GM18508 (cell line): ENCODE measurements around the gene LOXL1.

Experiments
- ATAC-seq: cut with Tn5 transposase; IDR thresholded peaks from one replicate; pipeline ENCODE4 v1.9.1; 2021; ENCODE audit warnings: moderate number of reproducible peaks; ENCODE audit not compliant: insufficient read depth, unreplicated experiment

LOXL1 gene

GRCh38 chr15:73897441-73898261, 28.6 kb upstream of the LOXL1 start:
- no peak for ATAC-seq

- ATAC-seq, result no peak
Measured at GRCh38 chr15:73899197-73900094, 26.8 kb upstream of the LOXL1 start.

DNA sequence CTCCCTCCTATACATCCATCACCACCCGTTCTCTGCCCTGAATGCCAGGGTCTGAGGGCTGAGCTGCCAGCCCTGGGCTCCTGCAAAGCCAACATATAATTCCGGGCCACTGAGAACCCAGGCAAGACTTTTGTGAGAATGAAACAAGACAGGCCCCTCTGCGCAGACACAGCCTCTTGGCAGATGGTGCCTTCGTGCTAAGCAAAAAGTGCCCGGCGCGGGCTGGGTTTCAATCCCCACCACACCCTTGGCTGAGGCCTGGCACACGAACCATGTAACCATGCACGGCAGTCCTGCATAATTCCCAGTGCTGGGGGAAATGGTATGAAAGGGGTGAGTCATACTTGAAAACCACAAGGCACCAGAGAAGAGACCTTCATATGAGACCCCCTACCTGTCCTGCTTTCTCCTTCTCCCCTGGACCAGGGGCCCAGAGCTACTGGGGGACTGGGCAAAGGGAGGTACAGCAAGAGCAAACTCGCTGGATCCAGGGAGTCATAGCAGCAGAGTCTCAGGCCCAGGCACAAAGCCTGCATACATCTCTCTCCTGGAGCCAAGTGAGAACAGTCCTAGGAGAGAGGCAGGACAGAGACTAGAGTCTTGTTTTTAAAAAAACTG, 26.1 kb upstream of the LOXL1 start:
- ATAC-seq, result no peak

DNA sequence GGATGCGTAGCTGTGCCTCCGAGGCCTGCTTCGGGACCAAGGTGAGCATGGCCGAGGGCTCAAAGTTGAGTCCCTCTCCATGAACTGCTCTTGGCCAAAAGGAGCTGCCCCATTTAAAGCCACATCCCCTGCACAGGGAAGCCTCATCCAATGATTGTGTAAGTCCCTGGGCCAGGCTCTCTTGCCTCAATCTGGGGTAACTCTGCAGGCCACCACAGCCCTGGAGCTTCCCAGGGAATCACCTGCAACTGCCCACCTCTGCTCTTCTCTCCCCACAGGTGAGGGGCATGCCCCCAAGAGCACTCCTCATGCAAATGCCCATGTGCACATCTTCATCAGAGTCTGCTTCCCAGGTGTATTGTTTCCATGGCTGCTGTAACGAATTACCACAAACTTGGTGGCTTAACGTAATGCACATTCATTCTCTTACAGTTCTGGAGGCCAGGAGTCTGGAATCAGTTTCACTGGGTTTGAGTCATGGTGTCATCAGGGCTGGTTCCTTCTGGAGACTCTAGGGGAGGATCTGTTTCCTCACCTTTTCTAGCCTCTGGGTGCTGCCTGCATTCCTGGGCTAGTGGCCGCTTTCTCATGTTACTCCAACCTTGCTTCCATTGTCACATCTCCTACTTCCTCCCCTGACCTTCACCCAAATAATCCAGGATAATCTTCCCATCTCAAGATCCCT, 25.0 kb upstream of the LOXL1 start:
- ATAC-seq, result no peak

DNA sequence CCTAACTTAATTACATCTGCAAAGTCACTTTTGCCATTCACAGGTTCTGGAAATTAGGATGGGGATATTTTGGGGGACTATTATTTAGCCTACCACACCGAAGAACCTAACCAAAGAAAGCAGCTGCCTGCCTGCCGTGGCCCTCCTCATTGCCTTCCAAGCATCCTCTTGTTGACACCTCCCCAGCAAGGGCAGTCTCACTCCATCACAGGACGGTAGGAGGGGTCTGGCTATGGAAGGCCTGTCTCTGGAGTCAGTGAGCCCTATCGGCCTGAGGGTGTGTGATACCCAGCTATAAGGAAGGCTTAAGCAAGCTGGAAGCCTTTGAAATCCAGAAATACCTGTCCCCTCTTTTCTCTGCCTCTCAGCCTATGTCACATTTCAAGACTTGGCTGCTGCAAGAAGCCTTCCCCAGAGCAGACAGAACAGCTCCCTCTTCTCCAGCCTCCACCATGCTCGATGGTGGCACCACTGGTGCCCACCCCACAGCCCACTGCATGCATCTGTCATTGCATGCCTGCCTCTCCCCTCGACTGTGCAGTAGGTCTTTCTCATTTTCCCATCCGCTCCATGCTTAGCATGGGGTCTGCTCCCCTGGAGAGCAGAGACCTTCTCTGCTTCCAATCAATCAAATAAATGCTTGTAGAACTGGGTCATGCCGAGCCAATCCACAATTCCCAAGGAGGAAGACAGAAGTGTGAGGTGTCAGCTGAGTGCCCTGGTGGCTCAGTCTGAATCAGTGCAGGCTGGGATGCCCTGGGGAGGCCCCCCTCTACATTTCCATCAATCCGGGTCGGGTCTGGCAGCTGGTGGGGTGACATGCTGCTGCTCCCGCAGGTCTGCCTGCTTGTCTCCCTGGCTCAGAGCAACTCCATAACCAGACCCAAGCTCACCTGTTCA, 23.9 kb upstream of the LOXL1 start:
- ATAC-seq, result no peak

DNA sequence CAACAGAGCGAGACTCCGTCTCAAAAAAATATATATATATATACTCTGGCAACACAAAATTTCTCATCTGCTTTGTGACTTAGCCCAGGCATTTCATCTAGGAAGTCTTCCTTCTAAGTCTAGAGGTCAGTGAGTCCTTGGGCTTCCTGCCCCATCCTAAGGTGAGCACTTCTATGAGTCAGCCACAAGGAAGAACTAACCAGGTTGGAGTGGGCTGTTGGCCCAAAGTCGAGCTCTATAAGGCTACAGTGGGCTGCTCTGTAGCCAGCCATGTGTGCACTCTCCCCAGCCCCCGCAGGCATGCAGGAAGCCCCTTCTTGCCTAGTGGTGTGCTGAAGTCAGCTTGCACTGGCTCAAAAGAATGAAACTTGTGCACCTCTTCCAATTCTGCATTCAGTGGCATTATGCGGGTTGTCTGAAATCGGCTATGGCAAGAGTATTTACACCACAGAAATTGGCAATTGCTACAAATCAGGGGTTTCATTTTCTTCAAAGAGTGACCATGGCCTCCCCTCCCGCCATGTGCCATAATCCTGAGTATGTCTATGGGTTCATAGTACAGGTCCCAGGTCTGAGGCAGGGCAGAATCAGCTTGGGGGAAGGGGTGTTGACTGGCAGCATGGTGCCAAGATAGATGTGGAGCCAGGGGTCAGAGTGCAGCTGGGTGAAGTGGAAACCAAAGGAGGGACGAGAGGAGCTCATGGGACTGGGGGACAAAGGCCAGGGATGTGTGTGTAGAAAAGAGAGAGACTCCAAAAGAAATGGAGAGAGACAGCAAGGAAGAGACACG, 22.0 kb upstream of the LOXL1 start:
- ATAC-seq, result no peak

- ATAC-seq, result no peak
Measured at GRCh38 chr15:73905225-73905827, 20.9 kb upstream of the LOXL1 start.

DNA sequence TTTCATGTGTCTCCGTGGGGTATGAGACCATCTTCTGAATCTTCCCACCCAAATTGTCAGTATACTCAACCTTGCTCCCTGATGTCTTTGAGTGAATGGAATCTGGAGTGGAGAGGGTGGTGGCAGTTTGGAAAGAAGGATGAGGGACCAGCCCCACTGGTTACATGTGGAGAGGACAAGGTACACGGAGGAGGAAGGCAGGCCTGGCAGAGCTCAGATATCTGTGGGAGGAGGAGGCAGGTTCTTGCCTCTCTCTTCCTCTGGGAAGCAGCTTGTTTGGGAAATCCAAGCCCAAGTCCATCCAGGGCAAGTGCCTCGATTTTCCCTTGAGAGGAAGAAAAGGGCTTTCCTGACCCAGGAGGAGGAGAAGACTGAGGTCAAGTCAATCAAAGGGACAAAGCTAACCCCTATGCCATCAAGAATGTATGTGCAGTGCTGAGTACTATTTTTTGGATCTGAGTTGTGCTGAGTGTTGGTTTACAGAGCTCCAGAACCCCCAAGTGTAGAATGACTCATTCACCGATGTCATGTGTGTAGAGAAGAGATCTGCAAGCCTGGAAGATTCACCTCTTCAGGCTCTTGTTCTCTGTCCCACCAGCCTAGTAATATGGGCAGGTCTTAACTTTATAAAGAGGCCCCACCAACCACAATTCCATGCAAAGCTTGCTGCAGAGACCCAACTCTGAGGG, 19.8 kb upstream of the LOXL1 start:
- ATAC-seq, result no peak

DNA sequence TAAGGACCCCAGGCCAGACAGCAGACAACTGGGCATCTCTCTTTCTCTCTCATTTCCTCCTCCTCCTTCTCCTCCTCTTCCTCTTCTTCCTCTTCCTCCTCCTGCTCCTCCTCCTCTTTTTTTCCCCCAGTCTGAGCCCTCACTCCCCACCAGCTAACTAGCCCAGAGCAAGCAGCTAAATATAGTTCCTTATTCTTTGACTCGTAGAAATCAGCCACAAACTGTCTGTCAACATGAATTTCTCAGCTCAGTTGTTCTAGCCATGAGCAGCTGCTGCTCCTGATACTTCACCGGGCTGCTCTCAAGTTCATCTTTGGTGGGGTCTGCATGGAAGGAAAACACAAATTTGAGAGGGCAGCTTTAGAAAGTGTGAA, 19.2 kb upstream of the LOXL1 start:
- no peak for ATAC-seq

DNA sequence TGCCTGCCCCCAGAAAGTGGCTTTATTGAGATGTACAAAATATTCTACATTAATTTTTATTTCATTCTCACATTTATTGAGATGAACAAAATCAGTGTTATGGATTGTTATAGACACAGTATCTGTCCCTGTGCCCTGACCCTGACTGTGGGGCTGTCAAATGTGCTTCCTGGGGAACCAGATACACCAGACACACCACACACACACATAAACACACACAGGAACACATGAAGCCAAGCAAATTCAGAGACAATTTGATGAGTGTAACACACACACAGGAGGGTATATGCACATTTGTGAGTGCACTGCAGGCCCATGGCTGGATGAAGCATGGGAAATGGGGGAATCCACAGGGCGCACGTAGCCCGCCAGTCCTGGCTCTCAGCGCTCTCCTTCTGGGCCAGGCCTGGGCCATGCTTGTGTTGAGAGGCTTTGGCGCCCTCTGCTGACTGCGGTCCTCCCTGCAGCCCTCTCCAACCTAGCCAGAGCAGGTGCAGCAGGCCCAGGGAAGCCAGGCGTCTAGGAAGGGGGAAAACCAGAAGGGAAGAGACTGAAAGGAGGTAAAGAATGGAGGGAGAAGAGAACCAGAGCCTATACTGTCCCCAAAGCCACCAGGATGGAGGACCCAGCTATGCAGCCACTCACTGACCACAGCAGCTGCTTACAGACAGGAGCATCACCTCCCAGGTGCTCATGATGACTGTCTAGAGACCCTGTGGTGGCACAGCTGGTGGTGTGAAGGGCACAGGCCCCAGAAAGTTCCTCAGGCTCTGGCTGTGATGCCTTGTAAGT, 18.0 kb upstream of the LOXL1 start:
- no peak for ATAC-seq

- no peak for ATAC-seq
Measured at GRCh38 chr15:73908822-73909122, 17.5 kb upstream of the LOXL1 start.

DNA sequence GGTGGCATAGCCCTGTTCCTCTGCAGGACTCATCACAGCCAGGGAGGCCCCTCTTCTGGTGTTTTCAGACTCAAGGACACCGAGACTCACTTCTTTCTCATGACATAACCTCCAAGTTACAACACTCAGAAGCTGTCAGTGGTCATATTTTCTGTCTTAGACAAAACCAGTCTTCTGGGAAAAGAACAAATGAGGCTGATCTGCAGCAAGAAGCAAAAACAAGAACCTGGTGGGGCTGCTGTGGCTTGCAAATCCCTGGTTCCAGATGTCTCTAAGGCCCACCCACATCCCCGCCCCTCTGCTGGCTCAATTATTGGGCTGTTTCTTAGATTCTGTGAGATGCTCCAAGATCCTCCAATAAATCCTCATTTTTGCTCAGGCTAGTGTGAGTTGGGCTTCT, 16.6 kb upstream of the LOXL1 start:
- no peak for ATAC-seq

DNA sequence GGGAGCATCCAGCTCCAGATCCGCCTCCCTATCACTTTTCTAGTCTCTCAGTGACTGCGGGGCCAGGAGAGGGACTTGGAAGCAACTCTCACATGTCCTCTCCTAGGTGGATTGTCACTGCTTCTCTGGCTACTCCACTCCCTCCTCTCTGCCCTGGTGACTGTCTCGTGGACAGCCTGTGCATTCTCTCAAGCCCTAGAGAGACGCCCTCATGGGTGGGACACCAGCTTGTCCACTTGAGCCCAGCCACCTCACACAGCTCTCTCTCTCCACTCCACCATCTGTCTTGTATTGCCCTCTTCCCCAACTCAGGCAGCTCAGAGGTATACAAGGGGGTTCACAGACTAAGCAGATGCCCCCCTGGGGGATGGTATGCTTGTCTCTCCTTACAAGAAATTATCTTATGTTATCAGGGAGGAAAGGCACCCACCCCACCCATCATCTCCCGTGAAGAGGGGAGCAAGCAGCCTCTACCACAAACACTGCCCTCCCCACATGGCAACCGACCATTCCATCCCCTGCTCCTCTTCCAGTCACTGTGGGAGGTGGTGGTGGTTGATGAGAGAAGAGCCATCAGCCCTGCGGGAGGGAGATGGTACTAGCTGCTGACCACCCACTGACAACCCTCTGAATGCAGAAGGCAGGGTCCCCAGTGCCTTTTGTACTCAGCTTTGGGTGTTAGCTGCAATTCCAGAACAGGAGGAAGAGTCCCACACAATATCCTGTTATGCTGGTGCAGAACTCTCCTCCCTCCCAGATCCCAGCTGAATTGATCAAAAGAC, 15.5 kb upstream of the LOXL1 start:
- ATAC-seq, result no peak

DNA sequence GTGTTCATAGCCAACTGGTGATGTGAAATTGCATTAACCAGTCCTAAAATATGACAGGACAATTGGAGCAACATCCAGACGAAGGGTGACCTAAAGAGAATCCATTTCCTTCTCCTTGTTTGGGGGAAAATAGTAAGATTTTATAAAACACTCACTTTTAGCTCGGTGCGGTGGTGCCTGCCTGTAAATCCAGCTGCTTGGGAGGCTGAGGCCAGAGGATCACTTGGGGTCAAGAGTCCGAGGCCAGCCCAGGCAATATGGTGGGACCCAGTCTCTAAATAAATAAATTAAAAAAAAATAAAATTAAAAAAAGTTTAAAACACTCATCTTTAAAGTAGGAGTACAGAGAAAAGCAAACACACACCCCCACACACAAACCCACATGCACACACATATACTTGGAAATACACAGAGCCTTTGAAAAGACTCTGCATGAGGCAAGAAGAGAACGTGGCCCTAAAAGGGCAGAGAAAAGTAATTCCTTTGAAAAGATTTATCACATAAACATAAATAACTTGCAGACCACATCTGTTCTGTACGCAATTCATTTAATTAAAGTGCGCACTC, 14.1 kb upstream of the LOXL1 start:
- ATAC-seq, result no peak

- ATAC-seq, result no peak
Measured at GRCh38 chr15:73914145-73914544, 12.1 kb upstream of the LOXL1 start.

DNA sequence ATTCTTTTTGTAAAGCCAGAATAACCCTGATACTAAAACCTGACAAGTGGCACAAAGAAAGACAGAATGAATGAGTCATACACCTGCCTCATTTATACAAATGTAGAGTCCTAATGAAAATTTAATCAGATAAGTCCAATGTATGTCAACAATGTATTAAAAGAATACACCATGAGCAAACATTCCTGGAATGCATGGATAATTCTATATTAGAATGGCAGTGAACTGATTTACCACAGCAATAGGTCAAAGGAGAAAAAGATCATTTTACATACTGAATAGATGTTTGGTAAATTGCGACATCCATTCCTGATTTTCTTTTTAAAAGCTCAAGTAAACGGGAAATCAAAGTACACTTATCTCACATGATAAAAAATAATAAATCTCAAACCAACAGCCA, 11.2 kb upstream of the LOXL1 start:
- ATAC-seq, result no peak
